Measurements from ENCODE around the gene HTRA2.
A peak's percentile ranks its signal among the peaks of the same experiment; 100 is the strongest.

Gene HTRA2

GRCh38 chr2:74542978-74543377, 13.2 kb downstream of the HTRA2 start:
- no peak for DNase-seq (ENCODE audit: low spot score)

GRCh38 chr2:74544634-74545033, 14.9 kb downstream of the HTRA2 start:
- no peak for DNase-seq (ENCODE audit: low spot score)

GRCh38 chr2:74546004-74546403, 16.3 kb downstream of the HTRA2 start:
- no peak for DNase-seq (ENCODE audit: low spot score)

GRCh38 chr2:74548285-74548899, 18.7 kb downstream of the HTRA2 start:
- DNase-seq (ENCODE audit: low spot score) = no peak

- DNase-seq (ENCODE audit: low spot score) = no peak
Measured at GRCh38 chr2:74548900-74549826, 19.4 kb downstream of the HTRA2 start.

- DNase-seq (ENCODE audit: low spot score) = no peak
Measured at GRCh38 chr2:74550231-74550630, 20.5 kb downstream of the HTRA2 start.

GRCh38 chr2:74551530-74551929, 21.8 kb downstream of the HTRA2 start:
- DNase-seq (ENCODE audit: low spot score) = no peak

GRCh38 chr2:74551942-74552913, 22.5 kb downstream of the HTRA2 start:
- no peak for DNase-seq (ENCODE audit: low spot score)

GRCh38 chr2:74552914-74553811, 23.4 kb downstream of the HTRA2 start:
- DNase-seq (ENCODE audit: low spot score) = peak; percentile 48

GRCh38 chr2:74553892-74554819, 24.4 kb downstream of the HTRA2 start, which contains the start of the genes DOK1 and LOXL3:
Gene DOK1, plus strand, starts transcription at chr2:74554720. Its CDS starts 35 bp downstream, at chr2:74554755.
Gene LOXL3, minus strand, starts transcription at chr2:74553942. Its CDS starts 1,308 bp downstream, at chr2:74552634.
- DNase-seq (ENCODE audit: low spot score) = peak; percentile 82

- DNase-seq (ENCODE audit: low spot score) = no peak
Measured at GRCh38 chr2:74554820-74555531, 25.2 kb downstream of the HTRA2 start.

- peak; percentile 46 for DNase-seq (ENCODE audit: low spot score)
Measured at GRCh38 chr2:74555610-74556103, 25.9 kb downstream of the HTRA2 start.

GRCh38 chr2:74556159-74556558, 26.4 kb downstream of the HTRA2 start:
- DNase-seq (ENCODE audit: low spot score) = no peak

- DNase-seq (ENCODE audit: low spot score) = no peak
Measured at GRCh38 chr2:74556831-74557370, 27.2 kb downstream of the HTRA2 start.

GRCh38 chr2:74558284-74559230, 28.8 kb downstream of the HTRA2 start:
- no peak for DNase-seq (ENCODE audit: low spot score)

GRCh38 chr2:74559912-74560311, 30.2 kb downstream of the HTRA2 start:
- DNase-seq (ENCODE audit: low spot score) = no peak

- DNase-seq (ENCODE audit: low spot score) = no peak
Measured at GRCh38 chr2:74560591-74560990, 30.9 kb downstream of the HTRA2 start.
